Jurkat, Clone E6-1 (cell line): Measurements from ENCODE around the gene ZNF512B.
"Not testable (repeated sequence)": the region's sequence is repeated elsewhere in the genome, so short reads cannot be mapped to it uniquely, and the experiment has no call there.

ENCODE experiments used
- DNase-seq: peaks from one replicate; pipeline ENCODE4 v3.0.0-alpha.2; 2011; ENCODE audit warnings: low read depth, low spot score
- H3K4me3 ChIP-seq: 2 replicates; pipeline ENCODE4 v1.5.1; 2011; ENCODE audit warnings: mild to moderate bottlenecking, low read length, control low read depth, moderate library complexity

ZNF512B gene

GRCh38 chr20:63966172-63966943 lies 3.4 kb downstream of the ZNF512B start:
- no peak for DNase-seq
- H3K4me3 ChIP-seq = no peak overlapping the region

GRCh38 chr20:63964412-63964811 lies 5.3 kb downstream of the ZNF512B start:
- H3K4me3 ChIP-seq = no peak overlapping the region

GRCh38 chr20:63963784-63964301 lies 5.9 kb downstream of the ZNF512B start:
- DNase-seq = no peak
- H3K4me3 ChIP-seq = no peak overlapping the region

More at GRCh38 chr20:63964412-63964811, 5.3 kb downstream of the ZNF512B start:
- no peak for DNase-seq

GRCh38 chr20:63963348-63963741 lies 6.4 kb downstream of the ZNF512B start:
- no peak for DNase-seq
- H3K4me3 ChIP-seq = no peak overlapping the region

GRCh38 chr20:63962426-63963347 lies 7.0 kb downstream of the ZNF512B start:
- no peak overlapping the region for H3K4me3 ChIP-seq
- no peak for DNase-seq

GRCh38 chr20:63961664-63962425 lies 7.9 kb downstream of the ZNF512B start:
- DNase-seq = no peak
- no peak overlapping the region for H3K4me3 ChIP-seq

GRCh38 chr20:63960654-63961621 lies 8.8 kb downstream of the ZNF512B start:
- DNase-seq, H3K4me3 ChIP-seq: not testable (repeated sequence)

- no peak for DNase-seq
- H3K4me3 ChIP-seq = no peak overlapping the region
These were observed 10.0 kb downstream of the ZNF512B start for GRCh38 chr20:63959699-63960075.

- no peak for DNase-seq
- H3K4me3 ChIP-seq = no peak overlapping the region
These were observed 10.6 kb downstream of the ZNF512B start for GRCh38 chr20:63958964-63959698.

- no peak for DNase-seq
- H3K4me3 ChIP-seq = no peak overlapping the region
These were observed 11.3 kb downstream of the ZNF512B start for GRCh38 chr20:63958471-63958870.

- DNase-seq = no peak
- no peak overlapping the region for H3K4me3 ChIP-seq
These were observed 11.9 kb downstream of the ZNF512B start for GRCh38 chr20:63957690-63958441.

- no peak for DNase-seq
- no peak overlapping the region for H3K4me3 ChIP-seq
These were observed 12.6 kb downstream of the ZNF512B start for GRCh38 chr20:63957004-63957689.

- no peak for DNase-seq
- H3K4me3 ChIP-seq = peak overlapping the region; percentile 16; the same call in 1 of the 2 replicates
These were observed 13.1 kb downstream of the ZNF512B start for GRCh38 chr20:63956664-63957003.

GRCh38 chr20:63955827-63956663 lies 13.7 kb downstream of the ZNF512B start, which contains the start of gene UCKL1:
TSS of gene UCKL1 (minus strand) at chr20:63956416. CDS start at chr20:63956372, 44 bp downstream.
- DNase-seq = peak; percentile 87
- H3K4me3 ChIP-seq = peak within 1 kb of the TSS; percentile 78

GRCh38 chr20:63955281-63955826 lies 14.4 kb downstream of the ZNF512B start:
- H3K4me3 ChIP-seq = peak overlapping the region; percentile 78
- no peak for DNase-seq
